22Rv1 (cell line): Measurements from ENCODE around the gene PDCD10.

Experiments
- ZFX ChIP-seq: fragments of 450-650 bp; IDR thresholded peaks from 2 replicates; pipeline ENCODE4 v1.6.1; 2017; ENCODE audit warnings: antibody characterized with exemption, borderline replicate concordance
- TF ChIP-seq, protein P1 (sequence below): fragments of 450-650 bp; IDR thresholded peaks from 2 replicates; pipeline ENCODE4 v1.5.1; 2017; ENCODE audit warnings: mild to moderate bottlenecking

DNA sequence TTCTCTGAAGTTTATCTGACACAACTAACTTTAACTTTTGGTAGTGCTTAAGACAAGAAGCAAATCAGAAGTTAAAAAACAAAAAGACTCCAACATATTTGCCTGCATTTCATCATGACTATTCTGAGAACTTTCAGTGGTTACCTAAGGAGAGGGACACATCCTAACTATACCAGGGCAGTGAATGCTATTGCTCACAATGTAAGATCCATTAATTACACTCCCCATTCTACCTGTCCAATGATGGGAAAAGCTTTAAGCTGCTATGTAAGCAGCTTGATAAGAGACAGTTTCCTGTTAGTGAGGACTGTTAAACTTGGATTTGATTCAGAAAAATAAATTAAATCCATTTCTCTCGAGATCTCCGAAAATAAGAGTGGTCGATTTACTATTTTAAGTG lies 38.3 kb upstream of the PDCD10 start:
- TF ChIP-seq, protein P1, sequence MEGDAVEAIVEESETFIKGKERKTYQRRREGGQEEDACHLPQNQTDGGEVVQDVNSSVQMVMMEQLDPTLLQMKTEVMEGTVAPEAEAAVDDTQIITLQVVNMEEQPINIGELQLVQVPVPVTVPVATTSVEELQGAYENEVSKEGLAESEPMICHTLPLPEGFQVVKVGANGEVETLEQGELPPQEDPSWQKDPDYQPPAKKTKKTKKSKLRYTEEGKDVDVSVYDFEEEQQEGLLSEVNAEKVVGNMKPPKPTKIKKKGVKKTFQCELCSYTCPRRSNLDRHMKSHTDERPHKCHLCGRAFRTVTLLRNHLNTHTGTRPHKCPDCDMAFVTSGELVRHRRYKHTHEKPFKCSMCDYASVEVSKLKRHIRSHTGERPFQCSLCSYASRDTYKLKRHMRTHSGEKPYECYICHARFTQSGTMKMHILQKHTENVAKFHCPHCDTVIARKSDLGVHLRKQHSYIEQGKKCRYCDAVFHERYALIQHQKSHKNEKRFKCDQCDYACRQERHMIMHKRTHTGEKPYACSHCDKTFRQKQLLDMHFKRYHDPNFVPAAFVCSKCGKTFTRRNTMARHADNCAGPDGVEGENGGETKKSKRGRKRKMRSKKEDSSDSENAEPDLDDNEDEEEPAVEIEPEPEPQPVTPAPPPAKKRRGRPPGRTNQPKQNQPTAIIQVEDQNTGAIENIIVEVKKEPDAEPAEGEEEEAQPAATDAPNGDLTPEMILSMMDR = no peak
- no peak for TF ChIP-seq ZFX
